ENCODE data around the gene INTS11. TPM values are rescaled to one million over a fixed set of nuclear protein-coding genes. Genes with fewer than 3 reads are reported as not detected.

INTS11 gene
- total RNA-seq, 1 experiment from 2014 or later: 139 TPM

GRCh38 chr1:1321477-1321876 lies 3.0 kb downstream of the INTS11 start:
- Histone ChIP-seq H2BK12ac (ENCODE audit: insufficient read length, low read depth, low read length) (no peak overlapping the region), H3K4ac (ENCODE audit: low read depth, low read length) (no peak overlapping the region), H3K79me1 (ENCODE audit: insufficient read depth, low read depth, low read length, poor library complexity, severe bottlenecking) (peaks cover 8% of the 10 kb centered on the region), H3K9me3 (ENCODE audit: control insufficient read depth, low read depth, low read length) (no peaks in the 10 kb centered on the region), H2BK20ac (ENCODE audit: low read depth, low read length, poor library complexity, severe bottlenecking) (no peak overlapping the region), H3K9ac (ENCODE audit: extremely low read depth, insufficient read length, low read length) (no peak overlapping the region), H3K27me3 (ENCODE audit: insufficient read depth, low read length) (no peaks in the 10 kb centered on the region), H3T11ph (ENCODE audit: low read length) (no peak overlapping the region), H4K91ac (ENCODE audit: insufficient read length, low read depth, low read length) (no peak overlapping the region), H2AK5ac (ENCODE audit: insufficient read length, low read length) (no peak overlapping the region), H2BK5ac (ENCODE audit: insufficient read length, low read length) (no peak overlapping the region), H3K27ac (ENCODE audit: insufficient read length, low read depth, low read length) (no peak overlapping the region), H3K4me2 (ENCODE audit: insufficient read depth, insufficient read length, low read length) (no peak overlapping the region), H2BK120ac (ENCODE audit: low read depth, low read length, poor library complexity, severe bottlenecking) (no peak overlapping the region), H3K79me2 (ENCODE audit: insufficient read depth, low read length) (peaks cover 17% of the 10 kb centered on the region; the same call in 1 of the 2 replicates), H2BK15ac (ENCODE audit: low read depth, low read length) (no peak overlapping the region), H3K56ac (ENCODE audit: insufficient read length, low read depth, low read length) (no peak overlapping the region), H4K8ac (replicated peaks; ENCODE audit: insufficient read length, low read depth, low read length) (no peak overlapping the region), H3K18ac (ENCODE audit: insufficient read length, low read depth, low read length) (no peak overlapping the region), H3K23me2 (ENCODE audit: insufficient read length, low read depth, low read length, poor library complexity, severe bottlenecking) (peaks cover 8% of the 10 kb centered on the region), H3K14ac (ENCODE audit: insufficient read depth, low read length) (no peak overlapping the region), H4K5ac (ENCODE audit: insufficient read length, low read depth, low read length) (no peak overlapping the region), H2AFZ (ENCODE audit: low read length) (no peak overlapping the region), H3K23ac (ENCODE audit: insufficient read length, low read depth, low read length) (no peak overlapping the region), H4K20me1 (ENCODE audit: control insufficient read depth, insufficient read depth, insufficient read length) (peaks cover 5% of the 10 kb centered on the region), H3K4me1 (ENCODE audit: insufficient read depth, low read length) (no peaks in the 10 kb centered on the region)
- Mint-ChIP-seq H3K4me3 (no peak overlapping the region), H3K27me3 (ENCODE audit: low read depth) (no peaks in the 10 kb centered on the region), H3K27ac (no peak overlapping the region), H3K36me3 (ENCODE audit: insufficient read depth in 1 of 3, low read depth in 3 of 3) (peaks cover 13 to 42% (median 35%) of the 10 kb centered on the region in 3 experiments; a peak in 6 of 7 replicates), H3K4me1 (peaks cover 2 to 14% of the 10 kb centered on the region in 2 experiments), H3K9me3 (no peaks in the 10 kb centered on the region)
- DNase-seq: no peak
- no CpG with 5 or more reads among the region's 8 CpGs for WGBS (ENCODE audit: extremely low coverage, insufficient read length, low lambda C conversion rate)
- no peak for TF ChIP-seq CTCF (conservative IDR thresholded peaks at IDR 0.05)
